Panc1 (cell line): ENCODE data around the gene INSYN2B.

ENCODE experiments used
- CTCF ChIP-seq: fragments of 450-650 bp; IDR thresholded peaks from 2 replicates; pipeline ENCODE4 v1.5.1; 2017; ENCODE audit warnings: mild to moderate bottlenecking
- POLR2AphosphoS5 ChIP-seq: IDR thresholded peaks from 2 replicates; pipeline ENCODE4 v1.6.1; 2012; ENCODE audit warnings: mild to moderate bottlenecking, low read depth, low read length, moderate library complexity

GRCh38 chr5:170025853-170026252 lies 45.6 kb upstream of the INSYN2B start:
- TF ChIP-seq CTCF (no peak), POLR2AphosphoS5 (no peak)
